Suprapubic skin (tissue), 4 donors: ENCODE data around the gene CLEC16A. TPM values are rescaled to one million over a fixed set of nuclear protein-coding genes. Genes with fewer than 3 reads are reported as not detected.
"Not testable (repeated sequence)": the region's sequence is repeated elsewhere in the genome, so short reads cannot be mapped to it uniquely, and the experiment has no call there.

Experiments
- DNase-seq, 2 donors: peaks; one replicate each; pipeline ENCODE4 v3.0.0-alpha.2; 2019; ENCODE audit warnings: low spot score in 2 of 2
- H3K27ac ChIP-seq: fragments of 200-600 bp; sonication (generic); one replicate; pipeline ENCODE4 v1.5.1; 2019
- H3K27me3 ChIP-seq: fragments of 200-600 bp; sonication (generic); one replicate; pipeline ENCODE4 v1.5.1; 2019
- H3K36me3 ChIP-seq: fragments of 200-600 bp; sonication (generic); one replicate; pipeline ENCODE4 v1.5.1; 2019
- H3K4me1 ChIP-seq: fragments of 200-600 bp; sonication (generic); one replicate; pipeline ENCODE4 v1.5.1; 2019
- H3K4me3 ChIP-seq: fragments of 200-600 bp; sonication (generic); one replicate; pipeline ENCODE4 v1.5.1; 2019; ENCODE audit warnings: mild to moderate bottlenecking
- H3K9me3 ChIP-seq: fragments of 200-600 bp; sonication (generic); one replicate; pipeline ENCODE4 v1.5.1; 2019
- EP300 ChIP-seq: sonication (generic); formaldehyde crosslinking; IDR thresholded peaks from one replicate; pipeline ENCODE4 v1.6.1; 2017; ENCODE audit warnings: antibody characterized with exemption
- POLR2A ChIP-seq, 2 donors: fragments of 450-650 bp; IDR thresholded peaks; one replicate each; pipeline ENCODE4 v1.6.1; 2017; ENCODE audit warnings: antibody characterized with exemption in 2 of 2, mild to moderate bottlenecking in 2 of 2, moderate library complexity in 2 of 2
- POLR2AphosphoS5 ChIP-seq, 3 donors: sonication (generic); formaldehyde crosslinking; IDR thresholded peaks; one replicate each; pipeline ENCODE4 v1.6.1; 2017; ENCODE audit warnings: antibody characterized with exemption in 3 of 3
- WGBS: methylation state at CpG from one replicate; pipeline ENCODE4 v1.1.5; 2018; 5-methylcytosine and 5-hydroxymethylcytosine counted together
- total RNA-seq, 4 donors: library from RNA; depleted of rRNA; stranded (reverse); fragments of >200 nt; gene quantifications; one replicate each; pipeline ENCODE4 v1.1.0, GENCODE V29; 2016
- TF ChIP-seq, protein P1 (sequence below), 2 donors: fragments of 200-600 bp in 1 of 2; fragments of 450-650 bp in 1 of 2; sonication (generic) in 1 of 2; IDR thresholded peaks; one replicate each; pipeline ENCODE4 v1.5.1; 2016 to 2019; ENCODE audit warnings: antibody characterized with exemption in 2 of 2, mild to moderate bottlenecking in 1 of 2, moderate library complexity in 1 of 2

CLEC16A gene
- total RNA-seq, 4 donors from 2014 or later: 37.2 to 62.3 (median 39.0) TPM

DNA sequence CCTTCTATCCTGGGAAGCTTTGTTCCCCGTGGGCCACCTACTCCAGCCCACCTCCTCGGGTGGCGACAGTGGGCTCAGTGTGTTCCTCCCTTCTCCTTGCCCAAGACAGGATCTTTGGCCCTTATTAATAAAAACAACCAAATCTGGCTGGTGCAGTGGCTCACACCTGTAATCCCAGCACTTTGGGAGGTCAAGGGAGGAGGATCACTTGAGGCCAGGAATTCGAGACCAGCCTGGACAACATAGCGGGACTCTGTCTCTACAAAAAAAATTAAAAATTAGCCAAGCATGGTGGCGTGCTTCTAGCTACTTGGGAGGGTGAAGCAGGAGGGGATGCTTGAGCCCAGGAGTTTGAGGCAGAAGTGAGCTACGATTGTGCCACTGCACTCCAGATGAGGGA is 269.4 kb downstream of the CLEC16A start:
- Histone ChIP-seq H3K4me1 (peaks cover 3% of the 10 kb centered on the region), H3K4me3 (no peak overlapping the region), H3K27me3 (peaks cover 26% of the 10 kb centered on the region), H3K27ac (no peak overlapping the region), H3K9me3 (peaks cover 2% of the 10 kb centered on the region), H3K36me3 (no peaks in the 10 kb centered on the region)
- DNase-seq: no peak
- 97% methylated on average over 7 of the region's 7 CpGs for WGBS
- TF ChIP-seq POLR2A (IDR thresholded peaks at IDR 0.05) (no peak), POLR2AphosphoS5 (IDR thresholded peaks at IDR 0.05) (no peak), EP300 (no peak)
- TF ChIP-seq, protein P1, sequence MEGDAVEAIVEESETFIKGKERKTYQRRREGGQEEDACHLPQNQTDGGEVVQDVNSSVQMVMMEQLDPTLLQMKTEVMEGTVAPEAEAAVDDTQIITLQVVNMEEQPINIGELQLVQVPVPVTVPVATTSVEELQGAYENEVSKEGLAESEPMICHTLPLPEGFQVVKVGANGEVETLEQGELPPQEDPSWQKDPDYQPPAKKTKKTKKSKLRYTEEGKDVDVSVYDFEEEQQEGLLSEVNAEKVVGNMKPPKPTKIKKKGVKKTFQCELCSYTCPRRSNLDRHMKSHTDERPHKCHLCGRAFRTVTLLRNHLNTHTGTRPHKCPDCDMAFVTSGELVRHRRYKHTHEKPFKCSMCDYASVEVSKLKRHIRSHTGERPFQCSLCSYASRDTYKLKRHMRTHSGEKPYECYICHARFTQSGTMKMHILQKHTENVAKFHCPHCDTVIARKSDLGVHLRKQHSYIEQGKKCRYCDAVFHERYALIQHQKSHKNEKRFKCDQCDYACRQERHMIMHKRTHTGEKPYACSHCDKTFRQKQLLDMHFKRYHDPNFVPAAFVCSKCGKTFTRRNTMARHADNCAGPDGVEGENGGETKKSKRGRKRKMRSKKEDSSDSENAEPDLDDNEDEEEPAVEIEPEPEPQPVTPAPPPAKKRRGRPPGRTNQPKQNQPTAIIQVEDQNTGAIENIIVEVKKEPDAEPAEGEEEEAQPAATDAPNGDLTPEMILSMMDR (IDR thresholded peaks at IDR 0.05): no peak

DNA sequence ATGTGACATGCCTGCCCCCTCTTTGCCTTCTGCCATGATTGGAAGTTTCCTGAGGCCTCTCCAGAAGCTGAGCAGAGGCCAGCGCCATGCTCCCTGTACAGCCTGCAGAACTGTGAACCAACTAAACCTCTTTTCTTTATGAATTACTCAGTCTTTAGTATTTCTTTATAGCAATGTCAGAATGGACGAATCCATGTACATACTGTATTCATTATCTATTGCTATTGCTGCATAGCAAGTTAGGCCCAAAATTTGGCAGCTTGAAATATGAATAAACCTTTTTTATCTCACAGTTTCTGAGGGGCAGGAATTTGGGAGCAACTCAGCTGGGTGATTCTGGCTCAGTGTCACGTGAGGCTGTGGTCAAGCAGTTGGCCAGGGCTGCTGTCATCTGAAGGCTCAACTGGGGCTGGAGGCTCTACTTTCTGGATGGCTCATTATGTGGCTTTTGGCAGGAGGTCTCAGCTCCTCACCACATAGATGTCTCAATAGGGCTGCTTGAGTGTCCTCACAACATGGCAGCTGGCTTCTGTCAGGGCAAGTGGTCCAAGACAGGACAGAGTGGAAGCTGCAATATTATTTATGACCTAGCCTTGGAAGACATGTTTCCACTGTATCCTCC is 271.7 kb downstream of the CLEC16A start:
- H3K36me3 ChIP-seq: no peaks in the 10 kb centered on the region
- DNase-seq: no peak
- no peak overlapping the region for H3K27ac ChIP-seq
- WGBS: 92% methylated on average over 3 of the region's 3 CpGs
- TF ChIP-seq POLR2AphosphoS5 (IDR thresholded peaks at IDR 0.05) (no peak), POLR2A (IDR thresholded peaks at IDR 0.05) (no peak), EP300 (no peak)
- TF ChIP-seq, protein P1 (IDR thresholded peaks at IDR 0.05): no peak
- H3K9me3 ChIP-seq: peaks cover 2% of the 10 kb centered on the region
- peaks cover 3% of the 10 kb centered on the region for H3K4me1 ChIP-seq
- H3K27me3 ChIP-seq: peaks cover 12% of the 10 kb centered on the region
- H3K4me3 ChIP-seq: no peak overlapping the region

DNA sequence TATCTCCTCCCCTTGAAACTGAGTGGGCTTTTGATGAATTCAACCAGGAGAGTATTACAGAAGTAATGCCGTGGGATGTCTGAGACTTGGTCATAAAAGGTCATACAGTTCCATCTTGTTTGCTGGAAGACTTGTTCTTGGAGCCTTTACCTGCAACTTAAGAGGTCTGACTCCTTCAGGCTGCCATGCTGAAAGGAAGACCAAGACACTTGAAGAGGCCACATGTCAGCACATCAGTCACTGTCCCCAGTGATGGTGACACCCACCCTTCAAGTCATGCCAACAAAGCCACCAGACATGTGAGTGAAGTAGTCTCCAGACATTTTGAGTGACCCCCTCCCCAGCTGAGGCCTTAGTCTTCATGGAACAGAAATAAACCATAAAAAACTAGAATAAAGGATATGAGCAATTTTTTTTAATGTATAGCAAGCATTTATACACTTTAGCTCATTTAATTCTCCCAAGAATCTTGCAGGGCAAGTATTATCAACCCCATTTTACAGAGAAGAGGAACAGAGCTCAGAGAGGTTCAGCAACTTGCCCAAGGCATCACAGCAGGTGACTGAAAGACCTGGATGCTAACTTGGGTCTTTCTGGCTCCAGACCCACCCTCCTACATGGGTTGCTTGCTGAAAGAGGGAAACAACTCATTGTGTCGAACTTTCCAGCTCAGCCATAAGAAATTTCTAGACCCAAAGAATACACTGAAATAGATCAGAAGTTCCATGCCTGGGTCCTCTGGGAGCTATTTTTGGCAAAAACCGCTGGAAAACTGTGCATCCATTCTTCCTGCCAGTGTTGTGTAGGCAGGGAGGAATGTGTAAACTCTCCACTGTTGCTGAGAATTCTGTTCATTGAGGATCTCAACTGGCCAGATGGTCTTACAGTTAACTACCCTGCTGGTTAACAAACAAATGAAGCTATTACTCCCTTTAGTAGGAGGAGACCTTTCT is 273.6 kb downstream of the CLEC16A start:
- TF ChIP-seq EP300: no peak
- TF ChIP-seq, protein P1 (IDR thresholded peaks at IDR 0.05): no peak
- Histone ChIP-seq H3K36me3 (no peaks in the 10 kb centered on the region), H3K4me1 (no peaks in the 10 kb centered on the region), H3K27me3 (no peaks in the 10 kb centered on the region), H3K4me3 (no peak overlapping the region), H3K9me3 (peaks cover 2% of the 10 kb centered on the region), H3K27ac (no peak overlapping the region)
- DNase-seq: no peak
- WGBS: 78% methylated on average over 3 of the region's 3 CpGs

DNA sequence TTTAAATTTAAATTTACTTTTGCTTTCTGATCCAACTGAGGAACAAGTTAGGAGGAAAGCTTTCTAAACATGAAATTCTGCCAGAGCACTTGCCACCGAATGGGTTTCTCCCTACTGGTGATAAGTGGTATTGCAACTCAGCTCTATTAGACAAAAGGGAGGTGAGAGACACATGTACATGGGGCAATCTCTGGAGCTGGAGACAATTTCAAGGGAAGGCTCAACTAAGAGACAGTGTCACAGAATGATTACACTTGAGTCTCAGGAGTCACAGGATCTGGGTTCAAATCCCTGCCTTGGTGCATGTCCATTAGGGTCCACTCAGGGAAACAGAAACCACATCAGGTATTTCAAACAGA is 274.2 kb downstream of the CLEC16A start:
- peaks cover 6% of the 10 kb centered on the region for H3K4me1 ChIP-seq
- no peaks in the 10 kb centered on the region for H3K36me3 ChIP-seq
- H3K27me3 ChIP-seq: no peaks in the 10 kb centered on the region
- peaks cover 2% of the 10 kb centered on the region for H3K9me3 ChIP-seq
- TF ChIP-seq, protein P1 (IDR thresholded peaks at IDR 0.05): peak in 1 of 2 donors; percentile 15
- TF ChIP-seq POLR2AphosphoS5 (IDR thresholded peaks at IDR 0.05): no peak
- WGBS: 73% methylated on average over 1 of the region's 1 CpG
- H3K27ac ChIP-seq: no peak overlapping the region
- no peak overlapping the region for H3K4me3 ChIP-seq
- no peak for DNase-seq

DNA sequence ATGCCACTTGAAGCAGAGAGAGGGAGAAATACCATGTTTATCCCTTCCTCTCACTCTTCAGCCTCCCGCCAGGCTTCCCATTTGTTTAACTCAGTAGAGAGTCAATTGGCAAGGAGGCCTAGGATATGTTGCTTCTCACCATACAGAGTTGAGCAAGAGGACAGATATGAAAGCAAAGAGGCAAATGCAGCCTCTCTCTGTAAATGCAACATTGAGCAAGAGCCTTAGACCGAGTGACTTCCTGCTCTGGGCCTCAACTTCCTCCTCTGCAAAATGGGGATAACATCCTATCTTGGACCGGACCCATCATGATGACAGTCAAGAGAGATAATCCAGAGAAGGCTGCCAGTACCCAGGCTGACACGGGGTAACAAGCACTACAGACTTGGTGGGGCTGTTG is 274.8 kb downstream of the CLEC16A start:
- H3K4me1 ChIP-seq: peaks cover 12% of the 10 kb centered on the region
- no peaks in the 10 kb centered on the region for H3K27me3 ChIP-seq
- no peaks in the 10 kb centered on the region for H3K36me3 ChIP-seq
- H3K9me3 ChIP-seq: peaks cover 2% of the 10 kb centered on the region
- 79% methylated on average over 4 of the region's 4 CpGs for WGBS
- no peak for DNase-seq
- H3K4me3 ChIP-seq: no peak overlapping the region
- H3K27ac ChIP-seq: no peak overlapping the region
- no peak for TF ChIP-seq EP300
- TF ChIP-seq, protein P1 (IDR thresholded peaks at IDR 0.05): no peak
- TF ChIP-seq POLR2A (IDR thresholded peaks at IDR 0.05): no peak
- no peak for TF ChIP-seq POLR2AphosphoS5 (IDR thresholded peaks at IDR 0.05)

DNA sequence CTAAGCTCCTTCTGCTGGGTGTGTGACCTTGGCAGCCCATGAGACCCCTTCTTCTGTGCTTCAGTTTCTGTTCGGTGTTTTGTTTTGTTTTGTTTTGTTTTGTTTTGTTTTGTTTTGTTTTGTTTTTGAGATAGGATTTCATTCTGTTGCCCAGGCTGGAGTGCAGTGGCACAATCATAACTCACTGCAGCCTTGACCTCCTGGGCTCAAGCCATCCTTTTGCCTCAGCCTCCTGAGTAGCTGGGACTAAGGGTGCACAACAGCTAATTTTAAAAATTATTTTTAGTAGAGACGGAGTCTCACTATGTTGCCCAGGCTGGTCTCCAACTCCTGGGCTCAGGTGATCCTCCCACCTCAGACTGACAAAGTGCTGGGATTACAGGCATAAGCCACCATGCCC is 276.1 kb downstream of the CLEC16A start:
- not testable (repeated sequence) for DNase-seq, H3K9me3 ChIP-seq, H3K36me3 ChIP-seq, H3K4me3 ChIP-seq, H3K27ac ChIP-seq, H3K27me3 ChIP-seq
- peaks cover 25% of the 10 kb centered on the region for H3K4me1 ChIP-seq
- WGBS: 82% methylated on average over 2 of the region's 2 CpGs
